Panc1 (cell line): Measurements from ENCODE around the gene PRCC. TPM values are rescaled to one million over a fixed set of nuclear protein-coding genes. Genes with fewer than 3 reads are reported as not detected.

Source experiments
- ATAC-seq: fragments of 200-7000 bp; cut with Tn5 transposase; 2 replicates; pipeline ENCODE4 v1.9.1; 2020; ENCODE audit warnings: mild to moderate bottlenecking, moderate library complexity
- BruUV-seq: library from RNA; stranded (reverse); fragments of 400-500 nt; replicated peaks from 2 replicates; lab custom pipeline; 2021; lab: Mats Ljungman, UMichigan
- CTCF ChIA-PET: fragments of 300-600 bp; sonication (Branson Sonifier 250); formaldehyde crosslinking; loops from one replicate; lab custom pipeline; 2022; ENCODE audit warnings: antibody characterized with exemption; lab: Charles Lee
- POLR2A ChIA-PET: fragments of 300-600 bp; sonication (Branson Sonifier 250); formaldehyde crosslinking; loops from one replicate; lab custom pipeline; 2022; ENCODE audit warnings: antibody characterized with exemption; lab: Charles Lee
- DNase-seq: peaks from one replicate; pipeline ENCODE4 v3.0.0-alpha.2; 2010; ENCODE audit warnings: low read depth, low spot score
- H3K27ac ChIP-seq: 2 replicates; pipeline ENCODE4 v1.5.1; 2011; ENCODE audit warnings: mild to moderate bottlenecking, low read length, inconsistent platforms
- H3K27me3 ChIP-seq: fragments of 200-500 bp; sonication (Bioruptor generic); 2 replicates; pipeline ENCODE4 v1.6.0; 2014; ENCODE audit warnings: low read length, inconsistent platforms; ENCODE audit not compliant: control insufficient read depth, insufficient read depth
- H3K36me3 ChIP-seq: fragments of 200-500 bp; sonication (Bioruptor generic); 2 replicates; pipeline ENCODE4 v1.5.1; 2014; ENCODE audit warnings: inconsistent platforms, mild to moderate bottlenecking, low read length, moderate library complexity; ENCODE audit not compliant: control insufficient read depth, insufficient read depth
- H3K4me1 ChIP-seq: 2 replicates; pipeline ENCODE4 v1.5.1; 2011; ENCODE audit warnings: inconsistent platforms, mild to moderate bottlenecking, low read length, moderate library complexity; ENCODE audit not compliant: control insufficient read depth, insufficient read depth
- H3K4me3 ChIP-seq, 2 experiments: 2 replicates each; pipeline ENCODE4 v1.5.1; 2011 to 2012; ENCODE audit warnings: low read depth in 2 of 2, low read length in 2 of 2, mild to moderate bottlenecking in 2 of 2, inconsistent platforms in 1 of 2, moderate library complexity in 1 of 2
- H3K9me3 ChIP-seq: fragments of 200-500 bp; sonication (Bioruptor generic); 2 replicates; pipeline ENCODE4 v1.5.1; 2014; ENCODE audit warnings: low read depth, mild to moderate bottlenecking, inconsistent platforms, low read length, moderate library complexity; ENCODE audit not compliant: control insufficient read depth, insufficient read depth
- CTCF ChIP-seq: fragments of 450-650 bp; IDR thresholded peaks from 2 replicates; pipeline ENCODE4 v1.5.1; 2017; ENCODE audit warnings: mild to moderate bottlenecking
- POLR2AphosphoS5 ChIP-seq: IDR thresholded peaks from 2 replicates; pipeline ENCODE4 v1.6.1; 2012; ENCODE audit warnings: mild to moderate bottlenecking, low read depth, low read length, moderate library complexity
- SIN3A ChIP-seq: IDR thresholded peaks from 2 replicates; pipeline ENCODE4 v1.6.1; 2012; ENCODE audit warnings: low read depth, mild to moderate bottlenecking, low read length, moderate library complexity, borderline replicate concordance; ENCODE audit not compliant: insufficient read depth
- TCF7L2 ChIP-seq: IDR thresholded peaks from 2 replicates; pipeline ENCODE4 v1.6.1; 2011; ENCODE audit warnings: mild to moderate bottlenecking, low read depth, low read length, inconsistent platforms
- in situ Hi-C: cut with HindIII; loops from 2 replicates; pipeline ENCODE4 v1.10.0; 2016; ENCODE audit warnings: low sequenced_read_pairs, low pct_unique_long_range_greater_than_20kb
- intact Hi-C: fragments of 100-400 bp; cut with micrococcal nuclease; formaldehyde crosslinking; loops from one replicate; pipeline ENCODE4 v1.10.0; 2022; ENCODE audit not compliant: unreplicated experiment
- total RNA-seq: library from RNA; stranded (reverse); gene quantifications from one replicate; pipeline ENCODE4 v1.2.1, GENCODE V29; 2021; ENCODE audit not compliant: unreplicated experiment
- TF ChIP-seq, protein P1 (sequence below), 2 experiments: IDR thresholded peaks; 2 replicates each; pipeline ENCODE4 v1.6.1; 2011 to 2012; ENCODE audit warnings: low read depth in 2 of 2, control low read depth in 1 of 2, low read length in 1 of 2, mild to moderate bottlenecking in 1 of 2, moderate library complexity in 1 of 2; ENCODE audit not compliant: insufficient read depth in 1 of 2

PRCC gene
- total RNA-seq, 1 experiment from 2014 or later: 78.5 TPM

DNA sequence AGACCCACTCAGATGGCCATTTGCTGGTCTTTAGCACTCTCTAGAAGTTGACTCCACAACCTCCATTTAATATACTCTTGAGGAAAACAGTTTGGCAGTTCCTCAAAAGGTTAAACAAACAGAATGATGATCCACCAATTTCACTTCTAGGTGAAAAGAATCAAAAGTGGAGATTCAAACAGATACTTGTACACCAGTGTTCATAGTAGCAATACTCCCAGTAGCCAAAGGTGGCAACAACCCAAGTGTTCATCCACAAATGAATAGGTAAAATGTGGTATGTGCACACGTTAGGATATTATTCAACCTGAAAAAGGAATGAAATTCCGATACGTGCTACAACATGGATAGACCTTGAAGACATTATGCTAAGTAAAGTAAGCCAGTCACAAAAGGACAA, 6.3 kb downstream of the PRCC start:
- no peak for ATAC-seq
- in situ Hi-C loops (no loop called here), intact Hi-C loops (no loop called here)
- H3K4me3 ChIP-seq: no peak overlapping the region
- no peak for DNase-seq
- BruUV-seq: no TSS peak
- H3K9me3 ChIP-seq: no peaks in the 10 kb centered on the region
- ChIA-PET POLR2A (no interaction called here), CTCF (interaction anchor here (1.5 kb wide), 1 partner anchor 47 kb away, joined by 3 read pairs; no protein-coding TSS in a partner anchor)
- no peak overlapping the region for H3K27ac ChIP-seq
- peaks cover 28% of the 10 kb centered on the region for H3K4me1 ChIP-seq
- H3K27me3 ChIP-seq: no peaks in the 10 kb centered on the region
- TF ChIP-seq POLR2AphosphoS5 (no peak), CTCF (no peak)
- TF ChIP-seq, protein P1, sequence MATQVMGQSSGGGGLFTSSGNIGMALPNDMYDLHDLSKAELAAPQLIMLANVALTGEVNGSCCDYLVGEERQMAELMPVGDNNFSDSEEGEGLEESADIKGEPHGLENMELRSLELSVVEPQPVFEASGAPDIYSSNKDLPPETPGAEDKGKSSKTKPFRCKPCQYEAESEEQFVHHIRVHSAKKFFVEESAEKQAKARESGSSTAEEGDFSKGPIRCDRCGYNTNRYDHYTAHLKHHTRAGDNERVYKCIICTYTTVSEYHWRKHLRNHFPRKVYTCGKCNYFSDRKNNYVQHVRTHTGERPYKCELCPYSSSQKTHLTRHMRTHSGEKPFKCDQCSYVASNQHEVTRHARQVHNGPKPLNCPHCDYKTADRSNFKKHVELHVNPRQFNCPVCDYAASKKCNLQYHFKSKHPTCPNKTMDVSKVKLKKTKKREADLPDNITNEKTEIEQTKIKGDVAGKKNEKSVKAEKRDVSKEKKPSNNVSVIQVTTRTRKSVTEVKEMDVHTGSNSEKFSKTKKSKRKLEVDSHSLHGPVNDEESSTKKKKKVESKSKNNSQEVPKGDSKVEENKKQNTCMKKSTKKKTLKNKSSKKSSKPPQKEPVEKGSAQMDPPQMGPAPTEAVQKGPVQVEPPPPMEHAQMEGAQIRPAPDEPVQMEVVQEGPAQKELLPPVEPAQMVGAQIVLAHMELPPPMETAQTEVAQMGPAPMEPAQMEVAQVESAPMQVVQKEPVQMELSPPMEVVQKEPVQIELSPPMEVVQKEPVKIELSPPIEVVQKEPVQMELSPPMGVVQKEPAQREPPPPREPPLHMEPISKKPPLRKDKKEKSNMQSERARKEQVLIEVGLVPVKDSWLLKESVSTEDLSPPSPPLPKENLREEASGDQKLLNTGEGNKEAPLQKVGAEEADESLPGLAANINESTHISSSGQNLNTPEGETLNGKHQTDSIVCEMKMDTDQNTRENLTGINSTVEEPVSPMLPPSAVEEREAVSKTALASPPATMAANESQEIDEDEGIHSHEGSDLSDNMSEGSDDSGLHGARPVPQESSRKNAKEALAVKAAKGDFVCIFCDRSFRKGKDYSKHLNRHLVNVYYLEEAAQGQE (IDR thresholded peaks at IDR 0.05; ENCODE audit: insufficient read depth in 1 of 2, low read depth in 2 of 2, low read length in 1 of 2): no peak
- H3K36me3 ChIP-seq: peaks cover 4% of the 10 kb centered on the region

- Histone ChIP-seq H3K4me1 (peaks cover 15% of the 10 kb centered on the region), H3K36me3 (peaks cover 1% of the 10 kb centered on the region; the same call in 1 of the 2 replicates), H3K4me3 (no peak overlapping the region), H3K27me3 (no peaks in the 10 kb centered on the region), H3K9me3 (no peaks in the 10 kb centered on the region), H3K27ac (no peak overlapping the region)
- no TSS peak for BruUV-seq
- intact Hi-C loops: no loop called here
- TF ChIP-seq, protein P1 (IDR thresholded peaks at IDR 0.05; ENCODE audit: insufficient read depth in 1 of 2, low read depth in 2 of 2, low read length in 1 of 2): no peak
- TF ChIP-seq CTCF (no peak), POLR2AphosphoS5 (no peak), SIN3A (no peak), TCF7L2 (no peak)
- in situ Hi-C loops: no loop called here
- ChIA-PET POLR2A (interaction anchor here (0.6 to 0.7 kb wide), 2 partner anchors 9 to 84 kb away, joined by 3 to 5 read pairs; partner anchors contain the start of gene PRCC), CTCF (interaction anchor here (0.7 kb wide), 1 partner anchor 82 kb away, joined by 4 read pairs; no protein-coding TSS in a partner anchor)
- DNase-seq (no peak), ATAC-seq (no peak)
Observed at GRCh38 chr1:156775799-156776198, 8.5 kb downstream of the PRCC start.
